Panc1 (cell line): ENCODE data around the gene DPYSL5. TPM values are rescaled to one million over a fixed set of nuclear protein-coding genes. Genes with fewer than 3 reads are reported as not detected.

Source experiments
- ATAC-seq: fragments of 200-7000 bp; cut with Tn5 transposase; 2 replicates; pipeline ENCODE4 v1.9.1; 2020; ENCODE audit warnings: mild to moderate bottlenecking, moderate library complexity
- BruUV-seq: library from RNA; stranded (reverse); fragments of 400-500 nt; replicated peaks from 2 replicates; lab custom pipeline; 2021; lab: Mats Ljungman, UMichigan
- CTCF ChIA-PET: fragments of 300-600 bp; sonication (Branson Sonifier 250); formaldehyde crosslinking; loops from one replicate; lab custom pipeline; 2022; ENCODE audit warnings: antibody characterized with exemption; lab: Charles Lee
- POLR2A ChIA-PET: fragments of 300-600 bp; sonication (Branson Sonifier 250); formaldehyde crosslinking; loops from one replicate; lab custom pipeline; 2022; ENCODE audit warnings: antibody characterized with exemption; lab: Charles Lee
- DNase-seq: peaks from one replicate; pipeline ENCODE4 v3.0.0-alpha.2; 2010; ENCODE audit warnings: low read depth, low spot score
- H3K27ac ChIP-seq: 2 replicates; pipeline ENCODE4 v1.5.1; 2011; ENCODE audit warnings: mild to moderate bottlenecking, low read length, inconsistent platforms
- H3K27me3 ChIP-seq: fragments of 200-500 bp; sonication (Bioruptor generic); 2 replicates; pipeline ENCODE4 v1.6.0; 2014; ENCODE audit warnings: low read length, inconsistent platforms; ENCODE audit not compliant: control insufficient read depth, insufficient read depth
- H3K36me3 ChIP-seq: fragments of 200-500 bp; sonication (Bioruptor generic); 2 replicates; pipeline ENCODE4 v1.5.1; 2014; ENCODE audit warnings: inconsistent platforms, mild to moderate bottlenecking, low read length, moderate library complexity; ENCODE audit not compliant: control insufficient read depth, insufficient read depth
- H3K4me1 ChIP-seq: 2 replicates; pipeline ENCODE4 v1.5.1; 2011; ENCODE audit warnings: inconsistent platforms, mild to moderate bottlenecking, low read length, moderate library complexity; ENCODE audit not compliant: control insufficient read depth, insufficient read depth
- H3K4me3 ChIP-seq, 2 experiments: 2 replicates each; pipeline ENCODE4 v1.5.1; 2011 to 2012; ENCODE audit warnings: low read depth in 2 of 2, low read length in 2 of 2, mild to moderate bottlenecking in 2 of 2, inconsistent platforms in 1 of 2, moderate library complexity in 1 of 2
- H3K9me3 ChIP-seq: fragments of 200-500 bp; sonication (Bioruptor generic); 2 replicates; pipeline ENCODE4 v1.5.1; 2014; ENCODE audit warnings: low read depth, mild to moderate bottlenecking, inconsistent platforms, low read length, moderate library complexity; ENCODE audit not compliant: control insufficient read depth, insufficient read depth
- CTCF ChIP-seq: fragments of 450-650 bp; IDR thresholded peaks from 2 replicates; pipeline ENCODE4 v1.5.1; 2017; ENCODE audit warnings: mild to moderate bottlenecking
- POLR2AphosphoS5 ChIP-seq: IDR thresholded peaks from 2 replicates; pipeline ENCODE4 v1.6.1; 2012; ENCODE audit warnings: mild to moderate bottlenecking, low read depth, low read length, moderate library complexity
- REST ChIP-seq, 2 experiments: IDR thresholded peaks; 2 replicates each; pipeline ENCODE4 v1.6.1; 2011 to 2012; ENCODE audit warnings: low read depth in 2 of 2, control low read depth in 1 of 2, low read length in 1 of 2, mild to moderate bottlenecking in 1 of 2, moderate library complexity in 1 of 2; ENCODE audit not compliant: insufficient read depth in 1 of 2
- SIN3A ChIP-seq: IDR thresholded peaks from 2 replicates; pipeline ENCODE4 v1.6.1; 2012; ENCODE audit warnings: low read depth, mild to moderate bottlenecking, low read length, moderate library complexity, borderline replicate concordance; ENCODE audit not compliant: insufficient read depth
- TCF7L2 ChIP-seq: IDR thresholded peaks from 2 replicates; pipeline ENCODE4 v1.6.1; 2011; ENCODE audit warnings: mild to moderate bottlenecking, low read depth, low read length, inconsistent platforms
- in situ Hi-C: cut with HindIII; loops from 2 replicates; pipeline ENCODE4 v1.10.0; 2016; ENCODE audit warnings: low sequenced_read_pairs, low pct_unique_long_range_greater_than_20kb
- intact Hi-C: fragments of 100-400 bp; cut with micrococcal nuclease; formaldehyde crosslinking; loops from one replicate; pipeline ENCODE4 v1.10.0; 2022; ENCODE audit not compliant: unreplicated experiment
- total RNA-seq: library from RNA; stranded (reverse); gene quantifications from one replicate; pipeline ENCODE4 v1.2.1, GENCODE V29; 2021; ENCODE audit not compliant: unreplicated experiment

DPYSL5 gene
- total RNA-seq, 1 experiment from 2014 or later, result 0.31 TPM

GRCh38 chr2:26968001-26968400 is 120.1 kb downstream of the DPYSL5 start:
- POLR2A ChIA-PET, result interaction anchor here (0.6 kb wide), 1 partner anchor 97 kb away, joined by 3 read pairs; no protein-coding TSS in a partner anchor
- TF ChIP-seq TCF7L2, result no peak
- TF ChIP-seq CTCF, result no peak
- TF ChIP-seq REST (IDR thresholded peaks at IDR 0.05; ENCODE audit: insufficient read depth in 1 of 2, low read depth in 2 of 2, low read length in 1 of 2), result no peak
- TF ChIP-seq POLR2AphosphoS5, result no peak
- no peak for TF ChIP-seq SIN3A
- in situ Hi-C loops (no loop called here), intact Hi-C loops (loop anchor here (10.0 kb wide), 1 partner anchor 117 kb away; the partner anchor contains the start of gene KHK)
- Histone ChIP-seq H3K4me1 (peaks cover 12% of the 10 kb centered on the region), H3K27ac (no peak overlapping the region), H3K36me3 (no peaks in the 10 kb centered on the region), H3K27me3 (peaks cover 13% of the 10 kb centered on the region), H3K4me3 (no peak overlapping the region), H3K9me3 (no peaks in the 10 kb centered on the region)
- no peak for DNase-seq
- ATAC-seq, result no peak
- CTCF ChIA-PET, result interaction anchor here (1.0 kb wide), 1 partner anchor 49 kb away, joined by 14 read pairs; no protein-coding TSS in a partner anchor
- no TSS peak for BruUV-seq

GRCh38 chr2:26969077-26969844 is 121.3 kb downstream of the DPYSL5 start:
- H3K36me3 ChIP-seq, result no peaks in the 10 kb centered on the region
- in situ Hi-C loops (no loop called here), intact Hi-C loops (loop anchor here (10.0 kb wide), 1 partner anchor 116 kb away; the partner anchor contains the start of gene KHK)
- peaks cover 13% of the 10 kb centered on the region for H3K27me3 ChIP-seq
- H3K9me3 ChIP-seq, result no peaks in the 10 kb centered on the region
- H3K4me3 ChIP-seq, result no peak overlapping the region
- BruUV-seq, result no TSS peak
- no peak for ATAC-seq
- TF ChIP-seq TCF7L2 (no peak), POLR2AphosphoS5 (no peak), SIN3A (no peak), REST (IDR thresholded peaks at IDR 0.05; ENCODE audit: insufficient read depth in 1 of 2, low read depth in 2 of 2, low read length in 1 of 2) (no peak), CTCF (no peak)
- CTCF ChIA-PET, result interaction anchor here (0.6 kb wide), 1 partner anchor 47 kb away, joined by 4 read pairs; no protein-coding TSS in a partner anchor
- no peak for DNase-seq
- H3K4me1 ChIP-seq, result peaks cover 12% of the 10 kb centered on the region
- POLR2A ChIA-PET, result no interaction called here
- H3K27ac ChIP-seq, result no peak overlapping the region
